Prostate gland (tissue), 2 donors: Measurements from ENCODE around the gene KLF13.

ENCODE experiments used
- POLR2A ChIP-seq: fragments of 450-650 bp; IDR thresholded peaks from one replicate; pipeline ENCODE4 v1.6.1; 2016; ENCODE audit warnings: antibody characterized with exemption, mild to moderate bottlenecking
- POLR2AphosphoS5 ChIP-seq: sonication (generic); formaldehyde crosslinking; IDR thresholded peaks from one replicate; pipeline ENCODE4 v1.6.1; 2017; ENCODE audit warnings: antibody characterized with exemption
- TF ChIP-seq, protein P1 (sequence below), 4 experiments: fragments of 200-600 bp in 2 of 4; fragments of 450-650 bp in 2 of 4; sonication (generic) in 2 of 4; IDR thresholded peaks; 1 replicate in 3 of 4; 2 replicates in 1 of 4; pipeline ENCODE4 v1.5.1; 2016 to 2019; ENCODE audit warnings: antibody characterized with exemption in 4 of 4, mild to moderate bottlenecking in 2 of 4, moderate library complexity in 2 of 4

DNA sequence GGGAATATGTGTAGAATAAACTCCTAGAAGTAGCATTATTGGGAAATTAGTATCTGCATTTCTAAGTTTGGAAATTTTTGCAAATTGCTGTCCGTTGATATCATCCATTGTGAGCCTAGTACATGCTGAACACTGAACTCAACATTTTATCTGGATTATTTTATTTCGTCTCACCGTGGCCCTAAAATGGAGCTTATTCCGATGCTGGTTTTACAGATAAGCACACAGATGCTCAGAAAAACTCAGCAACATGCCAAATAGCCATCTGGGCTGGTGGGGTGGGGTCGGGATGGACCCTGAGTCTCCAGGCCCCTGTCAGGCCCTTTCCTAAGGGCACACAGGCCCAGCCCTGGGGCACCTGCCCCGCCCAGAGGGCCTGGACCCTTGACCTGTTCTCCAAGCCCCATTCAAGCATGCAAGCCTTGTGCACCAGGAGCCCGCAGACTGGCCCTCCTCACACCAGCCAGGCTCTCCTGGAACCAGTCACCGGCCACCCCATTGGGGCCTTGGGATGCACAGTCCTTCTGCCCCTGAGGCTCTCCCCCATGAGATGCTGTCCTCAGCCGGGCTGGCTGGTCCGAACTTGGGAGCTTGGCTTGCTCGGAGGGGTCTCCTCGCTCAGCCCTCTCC lies 20.7 kb upstream of the KLF13 start:
- TF ChIP-seq POLR2A (no peak), POLR2AphosphoS5 (no peak)
- TF ChIP-seq, protein P1, sequence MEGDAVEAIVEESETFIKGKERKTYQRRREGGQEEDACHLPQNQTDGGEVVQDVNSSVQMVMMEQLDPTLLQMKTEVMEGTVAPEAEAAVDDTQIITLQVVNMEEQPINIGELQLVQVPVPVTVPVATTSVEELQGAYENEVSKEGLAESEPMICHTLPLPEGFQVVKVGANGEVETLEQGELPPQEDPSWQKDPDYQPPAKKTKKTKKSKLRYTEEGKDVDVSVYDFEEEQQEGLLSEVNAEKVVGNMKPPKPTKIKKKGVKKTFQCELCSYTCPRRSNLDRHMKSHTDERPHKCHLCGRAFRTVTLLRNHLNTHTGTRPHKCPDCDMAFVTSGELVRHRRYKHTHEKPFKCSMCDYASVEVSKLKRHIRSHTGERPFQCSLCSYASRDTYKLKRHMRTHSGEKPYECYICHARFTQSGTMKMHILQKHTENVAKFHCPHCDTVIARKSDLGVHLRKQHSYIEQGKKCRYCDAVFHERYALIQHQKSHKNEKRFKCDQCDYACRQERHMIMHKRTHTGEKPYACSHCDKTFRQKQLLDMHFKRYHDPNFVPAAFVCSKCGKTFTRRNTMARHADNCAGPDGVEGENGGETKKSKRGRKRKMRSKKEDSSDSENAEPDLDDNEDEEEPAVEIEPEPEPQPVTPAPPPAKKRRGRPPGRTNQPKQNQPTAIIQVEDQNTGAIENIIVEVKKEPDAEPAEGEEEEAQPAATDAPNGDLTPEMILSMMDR (IDR thresholded peaks at IDR 0.05), result no peak
